DMS53 (cell line): Measurements from ENCODE around the gene IFNL3.
"Not testable (repeated sequence)": the region's sequence is repeated elsewhere in the genome, so short reads cannot be mapped to it uniquely, and the experiment has no call there.

Experiments
- DNase-seq: peaks from one replicate; lab custom pipeline; 2025; lab: John Stamatoyannopoulos, UW

The IFNL3 gene

GRCh38 chr19:39253374-39254149 lies 8.8 kb upstream of the IFNL3 start:
- no peak for DNase-seq

GRCh38 chr19:39252458-39252857 lies 7.7 kb upstream of the IFNL3 start:
- DNase-seq, result no peak

GRCh38 chr19:39251846-39252245 lies 7.0 kb upstream of the IFNL3 start:
- DNase-seq, result no peak

- DNase-seq, result no peak
Measured at GRCh38 chr19:39251081-39251480, 6.3 kb upstream of the IFNL3 start.

- DNase-seq, result no peak
Measured at GRCh38 chr19:39248806-39249205, 4.0 kb upstream of the IFNL3 start, which contains the start of gene IFNL4. Gene IFNL4, minus strand, starts transcription at chr19:39248856.

GRCh38 chr19:39247701-39248664 lies 3.2 kb upstream of the IFNL3 start:
- peak; percentile 50 for DNase-seq

- DNase-seq, result peak; percentile 64
Measured at GRCh38 chr19:39246951-39247669, 2.3 kb upstream of the IFNL3 start.

GRCh38 chr19:39245166-39245565 lies 360 bp upstream of the IFNL3 start:
- not testable (repeated sequence) for DNase-seq

GRCh38 chr19:39243741-39244140 lies 1.1 kb downstream of the IFNL3 start:
- DNase-seq, result not testable (repeated sequence)

GRCh38 chr19:39240421-39240820 lies 4.4 kb downstream of the IFNL3 start:
- no peak for DNase-seq

GRCh38 chr19:39238944-39239343 lies 5.9 kb downstream of the IFNL3 start:
- no peak for DNase-seq

- DNase-seq, result no peak
Measured at GRCh38 chr19:39238209-39238608, 6.6 kb downstream of the IFNL3 start.

GRCh38 chr19:39237200-39238184 lies 7.3 kb downstream of the IFNL3 start:
- DNase-seq, result peak; percentile 86

- DNase-seq, result no peak
Measured at GRCh38 chr19:39236527-39236926, 8.3 kb downstream of the IFNL3 start.

- DNase-seq, result no peak
Measured at GRCh38 chr19:39232708-39233107, 12.1 kb downstream of the IFNL3 start.

- DNase-seq, result no peak
Measured at GRCh38 chr19:39230096-39230764, 14.6 kb downstream of the IFNL3 start.

- DNase-seq, result no peak
Measured at GRCh38 chr19:39224910-39225309, 19.9 kb downstream of the IFNL3 start.

- DNase-seq, result no peak
Measured at GRCh38 chr19:39223703-39224279, 21.0 kb downstream of the IFNL3 start.

GRCh38 chr19:39219108-39219507 lies 25.7 kb downstream of the IFNL3 start:
- DNase-seq, result not testable (repeated sequence)
